B cell (primary cell): Measurements from ENCODE around the gene MAP3K2. TPM values are rescaled to one million over a fixed set of nuclear protein-coding genes. Genes with fewer than 3 reads are reported as not detected.
A peak's percentile ranks its signal among the peaks of the same experiment; 100 is the strongest.

Source experiments
- ATAC-seq: fragments of 200-7000 bp; cut with Tn5 transposase; one replicate; pipeline ENCODE4 v1.10.0; 2021; ENCODE audit warnings: low read depth, mild to moderate bottlenecking, moderate number of reproducible peaks, moderate library complexity
- CTCF ChIA-PET: fragments of 350-600 bp; sonication (Branson Sonifier 250); formaldehyde crosslinking; loops from one replicate; lab custom pipeline; 2021; ENCODE audit warnings: antibody characterized with exemption, inconsistent platforms; lab: Charles Lee
- POLR2A ChIA-PET: fragments of 350-600 bp; sonication (Branson Sonifier 250); formaldehyde crosslinking; loops from one replicate; lab custom pipeline; 2021; ENCODE audit warnings: antibody characterized with exemption; lab: Charles Lee
- DNase-seq: peaks from one replicate; pipeline ENCODE4 v3.0.0; 2013
- H2AFZ ChIP-seq: 2 replicates; pipeline ENCODE4 v1.6.1; 2012; ENCODE audit warnings: mild to moderate bottlenecking, low read depth, low read length; ENCODE audit not compliant: insufficient read depth, poor library complexity, severe bottlenecking
- H3K27ac ChIP-seq, 2 donors: 1 replicate in 1 of 2; 2 replicates in 1 of 2; pipeline ENCODE4 v1.5.1; 2012 to 2013; ENCODE audit warnings: low read length in 2 of 2, mild to moderate bottlenecking in 2 of 2, moderate library complexity in 1 of 2
- H3K27me3 ChIP-seq, 4 experiments: fragments of 200-600 bp in 1 of 4; sonication (generic) in 1 of 4; replicated peaks in 1 of 4; 1 replicate in 2 of 4; 2 replicates in 2 of 4; pipeline versions ENCODE4 v1.6.1 to v1.7.0; 2013 to 2016; ENCODE audit warnings: low read length in 3 of 4, mild to moderate bottlenecking in 2 of 4, mixed read lengths in 1 of 4, moderate library complexity in 1 of 4; ENCODE audit not compliant: insufficient read depth in 4 of 4, control insufficient read depth in 3 of 4; ENCODE audit errors: control extremely low read depth in 1 of 4
- H3K36me3 ChIP-seq, 2 experiments: replicated peaks in 1 of 2; 1 replicate in 1 of 2; 2 replicates in 1 of 2; pipeline versions ENCODE4 v1.6.1 to v1.7.1; 2013; ENCODE audit warnings: low read length in 1 of 2; ENCODE audit not compliant: insufficient read depth in 2 of 2, control insufficient read depth in 1 of 2; ENCODE audit errors: control extremely low read depth in 1 of 2, extremely low read depth in 1 of 2
- H3K4me1 ChIP-seq, 2 donors: fragments of 200-600 bp in 1 of 2; sonication (generic) in 1 of 2; 1 replicate in 1 of 2; 2 replicates in 1 of 2; pipeline versions ENCODE4 v1.5.1 to v1.6.1; 2013 to 2017; ENCODE audit warnings: low read length in 2 of 2; ENCODE audit not compliant: control insufficient read depth in 2 of 2, insufficient read depth in 2 of 2
- H3K4me2 ChIP-seq: replicated peaks from 2 replicates; pipeline ENCODE3; 2012; ENCODE audit warnings: mild to moderate bottlenecking, low read depth, low read length; ENCODE audit not compliant: poor library complexity, severe bottlenecking
- H3K4me3 ChIP-seq, 5 experiments: fragments of 200-600 bp in 1 of 5; sonication (generic) in 1 of 5; 1 replicate in 3 of 5; 2 replicates in 2 of 5; pipeline versions ENCODE4 v1.5.1 to v1.7.0; 2011 to 2016; ENCODE audit warnings: low read length in 4 of 5, mild to moderate bottlenecking in 4 of 5, low read depth in 2 of 5, control low read depth in 1 of 5, moderate library complexity in 1 of 5; ENCODE audit not compliant: insufficient read depth in 1 of 5; ENCODE audit errors: control extremely low read depth in 1 of 5, extremely low read depth in 1 of 5
- H3K79me2 ChIP-seq: fragments of 200-600 bp; sonication (generic); one replicate; pipeline ENCODE4 v1.6.0; 2016; ENCODE audit warnings: low read length; ENCODE audit not compliant: control insufficient read depth, insufficient read depth
- H3K9ac ChIP-seq: fragments of 200-600 bp; sonication (generic); 2 replicates; pipeline ENCODE4 v1.6.1; 2017; ENCODE audit warnings: mild to moderate bottlenecking, low read length, moderate library complexity
- H3K9me3 ChIP-seq, 3 donors: one replicate each; pipeline versions ENCODE4 v1.6.1 to v1.7.1; 2013; ENCODE audit warnings: low read length in 2 of 3; ENCODE audit not compliant: control insufficient read depth in 2 of 3, insufficient read depth in 1 of 3; ENCODE audit errors: control extremely low read depth in 1 of 3
- H4K20me1 ChIP-seq: 2 replicates; pipeline ENCODE4 v1.6.0; 2012; ENCODE audit warnings: mild to moderate bottlenecking, low read length; ENCODE audit not compliant: insufficient read depth, control insufficient read depth, poor library complexity, severe bottlenecking
- H3K27ac Mint-ChIP-seq: one replicate; pipeline ENCODE4 v1.8.0; 2021; ENCODE audit warnings: mixed read lengths
- H3K27me3 Mint-ChIP-seq: one replicate; pipeline ENCODE4 v1.8.0; 2021; ENCODE audit warnings: mixed read lengths
- H3K4me1 Mint-ChIP-seq: one replicate; pipeline ENCODE4 v1.8.0; 2021; ENCODE audit warnings: mixed read lengths
- H3K4me3 Mint-ChIP-seq: one replicate; pipeline ENCODE4 v1.8.0; 2021; ENCODE audit warnings: mixed read lengths
- H3K9me3 Mint-ChIP-seq: one replicate; pipeline ENCODE4 v1.8.0; 2022; ENCODE audit warnings: mixed read lengths; ENCODE audit not compliant: insufficient read depth
- EZH2 ChIP-seq: IDR thresholded peaks from 2 replicates; pipeline ENCODE4 v1.6.1; 2012; ENCODE audit warnings: borderline replicate concordance, low read depth, mild to moderate bottlenecking, moderate library complexity, low read length; ENCODE audit not compliant: insufficient read depth, poor library complexity, severe bottlenecking
- WGBS: methylation state at CpG from one replicate; pipeline ENCODE4 v1.1.5; 2013; ENCODE audit warnings: missing lambda C conversion rate; ENCODE audit not compliant: insufficient coverage; 5-methylcytosine and 5-hydroxymethylcytosine counted together
- intact Hi-C: fragments of 100-400 bp; cut with micrococcal nuclease; formaldehyde crosslinking; loops from one replicate; pipeline ENCODE4 v1.10.0; 2022
- polyA plus RNA-seq: library from polyadenylated mRNA; depleted of rRNA; stranded (reverse); fragments of >200 nt; gene quantifications from 2 replicates; pipeline ENCODE4 v1.2.3, GENCODE V29; 2012
- total RNA-seq, 2 donors: library from RNA; stranded (reverse); fragments of 120-200 nt in 1 of 2; gene quantifications; 1 replicate in 1 of 2; 2 replicates in 1 of 2; pipeline versions ENCODE4 v1.2.3 to v1.2.4, GENCODE V29; 2013 to 2022
- TF ChIP-seq, protein P1 (sequence below): fragments of 200-600 bp; IDR thresholded peaks from one replicate; pipeline ENCODE4 v1.8.0; 2022; ENCODE audit warnings: antibody characterized with exemption, mild to moderate bottlenecking

The MAP3K2 gene
- total and polyA plus RNA-seq, 2 donors (not counting 1 experiment from before 2014, with no cell fraction given), result 9.9 to 118 TPM

DNA sequence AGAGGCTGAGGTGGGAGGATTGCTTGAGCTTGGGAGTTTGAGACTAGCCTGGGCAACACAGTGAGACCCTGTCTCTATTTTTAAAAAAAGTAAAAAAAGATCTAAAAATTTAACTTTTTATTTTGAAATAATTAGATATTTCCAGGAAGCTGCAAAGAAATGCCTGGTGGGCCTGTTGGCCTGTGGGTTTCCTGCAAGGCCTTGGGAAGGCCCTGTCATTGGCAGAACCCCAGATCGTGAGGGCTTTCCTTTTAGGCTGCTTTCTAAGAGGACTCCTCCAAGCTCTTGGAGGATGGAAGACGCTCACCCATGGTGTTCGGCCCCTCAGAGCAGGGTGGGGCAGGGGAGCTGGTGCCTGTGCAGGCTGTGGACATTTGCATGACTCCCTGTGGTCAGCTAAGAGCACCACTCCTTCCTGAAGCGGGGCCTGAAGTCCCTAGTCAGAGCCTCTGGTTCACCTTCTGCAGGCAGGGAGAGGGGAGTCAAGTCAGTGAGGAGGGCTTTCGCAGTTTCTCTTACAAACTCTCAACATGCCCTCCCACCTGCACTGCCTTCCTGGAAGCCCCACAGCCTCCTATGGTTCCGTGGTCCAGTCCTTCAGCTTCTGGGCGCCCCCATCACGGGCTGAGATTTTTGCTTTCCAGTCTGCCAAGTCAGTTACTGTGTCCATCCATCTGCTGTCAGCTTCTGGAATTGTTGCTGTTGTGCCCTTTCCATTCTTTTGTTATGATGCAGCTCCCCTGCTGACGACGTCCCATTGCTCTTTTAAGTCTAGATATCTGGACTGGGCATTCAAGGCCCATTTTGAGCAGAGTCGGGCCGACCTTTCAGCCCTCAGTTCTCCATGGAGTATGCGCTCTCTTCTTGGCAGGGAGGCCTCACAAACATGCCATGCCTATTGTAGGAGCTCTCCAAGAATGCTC, 37.1 kb upstream of the MAP3K2 start:
- Mint-ChIP-seq H3K4me1 (peaks cover 15% of the 10 kb centered on the region), H3K9me3 (no peaks in the 10 kb centered on the region), H3K4me3 (peak overlapping the region; percentile 44), H3K27me3 (no peaks in the 10 kb centered on the region), H3K27ac (no peak overlapping the region)
- ChIA-PET POLR2A (interaction anchor here (0.5 kb wide), 1 partner anchor 59 kb away, joined by 4 read pairs; no protein-coding TSS in a partner anchor), CTCF (interaction anchor here (0.9 to 2.0 kb wide), 3 partner anchors 9 to 101 kb away, joined by 3 to 9 read pairs (median 6); no protein-coding TSS in a partner anchor)
- DNase-seq, result no peak
- no peaks in the 10 kb centered on the region for H3K36me3 ChIP-seq
- intact Hi-C loops, result no loop called here
- TF ChIP-seq, protein P1, sequence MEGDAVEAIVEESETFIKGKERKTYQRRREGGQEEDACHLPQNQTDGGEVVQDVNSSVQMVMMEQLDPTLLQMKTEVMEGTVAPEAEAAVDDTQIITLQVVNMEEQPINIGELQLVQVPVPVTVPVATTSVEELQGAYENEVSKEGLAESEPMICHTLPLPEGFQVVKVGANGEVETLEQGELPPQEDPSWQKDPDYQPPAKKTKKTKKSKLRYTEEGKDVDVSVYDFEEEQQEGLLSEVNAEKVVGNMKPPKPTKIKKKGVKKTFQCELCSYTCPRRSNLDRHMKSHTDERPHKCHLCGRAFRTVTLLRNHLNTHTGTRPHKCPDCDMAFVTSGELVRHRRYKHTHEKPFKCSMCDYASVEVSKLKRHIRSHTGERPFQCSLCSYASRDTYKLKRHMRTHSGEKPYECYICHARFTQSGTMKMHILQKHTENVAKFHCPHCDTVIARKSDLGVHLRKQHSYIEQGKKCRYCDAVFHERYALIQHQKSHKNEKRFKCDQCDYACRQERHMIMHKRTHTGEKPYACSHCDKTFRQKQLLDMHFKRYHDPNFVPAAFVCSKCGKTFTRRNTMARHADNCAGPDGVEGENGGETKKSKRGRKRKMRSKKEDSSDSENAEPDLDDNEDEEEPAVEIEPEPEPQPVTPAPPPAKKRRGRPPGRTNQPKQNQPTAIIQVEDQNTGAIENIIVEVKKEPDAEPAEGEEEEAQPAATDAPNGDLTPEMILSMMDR, result no peak
- no peak for TF ChIP-seq EZH2
- H2AFZ ChIP-seq, result no peak overlapping the region
- peaks cover 11% of the 10 kb centered on the region for H4K20me1 ChIP-seq
- H3K79me2 ChIP-seq, result peaks cover 3% of the 10 kb centered on the region
- H3K9me3 ChIP-seq, result no peaks in the 10 kb centered on the region
- no peak overlapping the region for H3K9ac ChIP-seq
- no peak overlapping the region for H3K4me2 ChIP-seq
- no peak overlapping the region for H3K27ac ChIP-seq
- ATAC-seq, result no peak
- H3K4me1 ChIP-seq, result peaks cover 15 to 16% of the 10 kb centered on the region in 2 donors
- WGBS, result 85% methylated on average over 9 of the region's 13 CpGs
- H3K27me3 ChIP-seq, result peaks cover 0 to 17% (median 7%) of the 10 kb centered on the region in 4 experiments
- H3K4me3 ChIP-seq, result no peak overlapping the region

- DNase-seq (no peak), ATAC-seq (no peak)
- no peak overlapping the region for H3K27ac Mint-ChIP-seq
- no peaks in the 10 kb centered on the region for H3K27me3 Mint-ChIP-seq
- H3K4me3 Mint-ChIP-seq, result peak overlapping the region; percentile 89
- intact Hi-C loops, result no loop called here
- Histone ChIP-seq H3K9ac (peak overlapping the region; percentile 65), H2AFZ (peak overlapping the region; percentile 72), H3K27ac (no peak overlapping the region), H3K79me2 (peaks cover 3% of the 10 kb centered on the region), H4K20me1 (peaks cover 11% of the 10 kb centered on the region), H3K4me2 (peak overlapping the region; percentile 97), H3K4me1 (peaks cover 15 to 16% of the 10 kb centered on the region in 2 donors), H3K9me3 (no peaks in the 10 kb centered on the region), H3K4me3 (peak overlapping the region in 4 of 5 experiments; percentile 27 to 60 (median 53)), H3K36me3 (no peaks in the 10 kb centered on the region), H3K27me3 (peaks cover 0 to 17% (median 7%) of the 10 kb centered on the region in 4 experiments)
- WGBS, result no CpG with 5 or more reads among the region's 1 CpG
- peaks cover 15% of the 10 kb centered on the region for H3K4me1 Mint-ChIP-seq
- H3K9me3 Mint-ChIP-seq, result no peaks in the 10 kb centered on the region
- POLR2A ChIA-PET, result no interaction called here
- no peak for TF ChIP-seq EZH2
- TF ChIP-seq, protein P1, result peak; percentile 27
- CTCF ChIA-PET, result interaction anchor here (2.0 kb wide), 1 partner anchor 55 kb away, joined by 9 read pairs; no protein-coding TSS in a partner anchor
These were observed 36.1 kb upstream of the MAP3K2 start for GRCh38 chr2:127423880-127424279.
